K562 (cell line): ENCODE measurements around the gene TBRG4. TPM values are rescaled to one million over a fixed set of nuclear protein-coding genes. Genes with fewer than 3 reads are reported as not detected.

Source experiments
- ETV1 ChIP-seq: fragments of 450-650 bp; conservative IDR thresholded peaks from 2 replicates; pipeline ENCODE4 v1.6.1; 2016; ENCODE audit warnings: missing genetic modification characterization, control low read depth, low read depth, missing compliant biosample characterization
- ETV6 ChIP-seq, 3 experiments: fragments of 150-350 bp in 1 of 3; sonication (generic) in 1 of 3; formaldehyde crosslinking in 1 of 3; IDR thresholded peaks; 2 replicates each; pipeline versions ENCODE4 v1.6.1 to v1.8.0; 2014 to 2022; ENCODE audit warnings: borderline replicate concordance in 2 of 3, low read depth in 2 of 3, antibody characterized with exemption in 1 of 3, low read length in 1 of 3, mild to moderate bottlenecking in 1 of 3, missing genetic modification reagents in 1 of 3
- FOSL1 ChIP-seq: fragments of 200-800 bp; sonication (Bioruptor generic); conservative IDR thresholded peaks from 2 replicates; pipeline ENCODE4 v1.6.1; 2016; ENCODE audit warnings: missing genetic modification characterization, missing compliant biosample characterization
- FOXO4 ChIP-seq: fragments of 450-650 bp; formaldehyde crosslinking; IDR thresholded peaks from 2 replicates; pipeline ENCODE4 v1.4.0; 2020; ENCODE audit warnings: mild to moderate bottlenecking, moderate library complexity
- HDAC1 ChIP-seq, 2 experiments: fragments of 450-650 bp; IDR thresholded peaks; 2 replicates each; pipeline ENCODE4 v1.6.1; 2016 to 2017; ENCODE audit warnings: inconsistent platforms in 1 of 2, mild to moderate bottlenecking in 1 of 2, moderate library complexity in 1 of 2
- HMGN3 ChIP-seq: IDR thresholded peaks from 2 replicates; pipeline ENCODE4 v1.6.1; 2011; ENCODE audit warnings: borderline replicate concordance, low read depth, mild to moderate bottlenecking, mixed read lengths, low read length; ENCODE audit not compliant: insufficient read length; ENCODE audit errors: extremely low read depth
- HNRNPLL ChIP-seq: fragments of 200-400 bp; formaldehyde crosslinking; IDR thresholded peaks from 2 replicates; pipeline ENCODE4 v1.6.1; 2017; ENCODE audit warnings: low read length, low read depth, mild to moderate bottlenecking; ENCODE audit not compliant: poor library complexity, severe bottlenecking
- KLF6 ChIP-seq: fragments of 250-450 bp; sonication (Bioruptor Pico); IDR thresholded peaks from 2 replicates; pipeline ENCODE4 v1.4.0; 2020; ENCODE audit warnings: mild to moderate bottlenecking, moderate library complexity, borderline replicate concordance
- MAFK ChIP-seq: IDR thresholded peaks from 2 replicates; pipeline ENCODE4 v1.6.1; 2011; ENCODE audit warnings: low read length, improper control_type of control experiment
- MLX ChIP-seq, 2 experiments: fragments of 450-650 bp in 1 of 2; sonication (generic) in 1 of 2; formaldehyde crosslinking; conservative IDR thresholded peaks; 2 replicates each; pipeline versions ENCODE4 v1.4.0 to v1.8.1; 2020 to 2022; ENCODE audit warnings: mild to moderate bottlenecking in 1 of 2, missing genetic modification reagents in 1 of 2
- MTA1 ChIP-seq: fragments of 450-650 bp; IDR thresholded peaks from 2 replicates; pipeline ENCODE4 v1.6.1; 2017; ENCODE audit warnings: borderline replicate concordance
- POLR2G ChIP-seq: fragments of 200-400 bp; formaldehyde crosslinking; IDR thresholded peaks from 2 replicates; pipeline ENCODE4 v1.6.1; 2017; ENCODE audit warnings: low read depth, mild to moderate bottlenecking, antibody characterized with exemption, low read length, moderate library complexity
- RCOR1 ChIP-seq, 2 experiments: IDR thresholded peaks; 2 replicates each; pipeline ENCODE4 v1.6.1; 2012; ENCODE audit warnings: low read depth in 2 of 2, low read length in 2 of 2, borderline replicate concordance in 1 of 2, improper control_type of control experiment in 1 of 2
- RFX5 ChIP-seq: IDR thresholded peaks from 2 replicates; pipeline ENCODE4 v1.6.1; 2011; ENCODE audit warnings: low read depth, mild to moderate bottlenecking, improper control_type of control experiment, low read length
- SIN3B ChIP-seq: fragments of 450-650 bp; IDR thresholded peaks from 2 replicates; pipeline ENCODE4 v1.6.1; 2017; ENCODE audit warnings: low read depth, mild to moderate bottlenecking, moderate library complexity
- SMAD3 ChIP-seq: fragments of 450-650 bp; formaldehyde crosslinking; conservative IDR thresholded peaks from 2 replicates; pipeline ENCODE4 v1.4.0; 2020; ENCODE audit warnings: mild to moderate bottlenecking
- SNRNP70 ChIP-seq: fragments of 200-400 bp; formaldehyde crosslinking; optimal IDR thresholded peaks from 2 replicates; pipeline ENCODE3; 2017; ENCODE audit warnings: low read depth, low read length
- TAF15 ChIP-seq: fragments of 200-400 bp; formaldehyde crosslinking; IDR thresholded peaks from 2 replicates; pipeline ENCODE4 v1.6.1; 2017; ENCODE audit warnings: mild to moderate bottlenecking, low read depth, low read length, moderate library complexity
- TEAD1 ChIP-seq, 2 experiments: fragments of 450-650 bp in 1 of 2; sonication (generic) in 1 of 2; formaldehyde crosslinking; IDR thresholded peaks; 2 replicates each; pipeline versions ENCODE4 v1.4.0 to v1.8.0; 2020 to 2022; ENCODE audit warnings: mild to moderate bottlenecking in 2 of 2, missing genetic modification reagents in 1 of 2
- THRAP3 ChIP-seq: fragments of 450-650 bp; IDR thresholded peaks from 2 replicates; pipeline ENCODE4 v1.6.1; 2016; ENCODE audit warnings: mild to moderate bottlenecking, inconsistent platforms, borderline replicate concordance
- ZFX ChIP-seq: sonication (generic); formaldehyde crosslinking; IDR thresholded peaks from 2 replicates; pipeline ENCODE4 v1.8.0; 2022; ENCODE audit warnings: mild to moderate bottlenecking, missing genetic modification reagents, moderate library complexity
- ZKSCAN3 ChIP-seq: fragments of 250-450 bp; sonication (Bioruptor Pico); IDR thresholded peaks from 2 replicates; pipeline ENCODE4 v1.4.0; 2020
- ZNF212 ChIP-seq: fragments of 450-650 bp; formaldehyde crosslinking; IDR thresholded peaks from 2 replicates; pipeline ENCODE4 v1.4.0; 2020; ENCODE audit warnings: mild to moderate bottlenecking
- ZNF695 ChIP-seq: fragments of 450-650 bp; formaldehyde crosslinking; IDR thresholded peaks from 2 replicates; pipeline ENCODE4 v1.4.0; 2020; ENCODE audit warnings: mild to moderate bottlenecking, moderate library complexity
- ZNF717 ChIP-seq: fragments of 250-450 bp; sonication (Bioruptor Pico); IDR thresholded peaks from 2 replicates; pipeline ENCODE4 v1.5.0; 2021
- polyA plus RNA-seq, 8 experiments: library from polyadenylated mRNA; depleted of rRNA in 4 of 8; stranded (reverse) in 5 of 8; unstranded in 3 of 8; fragments of >200 nt; fragmentation: Nextera tagmentation in 2 of 8; fragmentation: Illumina TruSeq in 1 of 8; extraction: Ambion mirVana in 2 of 8; extraction: Trizol in 1 of 8; gene quantifications; 2 replicates each; pipeline versions ENCODE4 v1.2.1 to v1.2.3, GENCODE V29; 2011 to 2014; ENCODE audit warnings: inconsistent platforms in 1 of 8, missing spikeins in 1 of 8
- total RNA-seq, 7 experiments: library from RNA; depleted of rRNA in 6 of 7; stranded (reverse); fragments of >200 nt in 6 of 7; fragmentation: Illumina TruSeq in 2 of 7; extraction: Trizol in 2 of 7; gene quantifications; 2 replicates each; pipeline versions ENCODE4 v1.2.1 to v1.2.3, GENCODE V29; 2011 to 2021; ENCODE audit warnings: low replicate concordance in 1 of 7
- TF ChIP-seq, protein P1 (sequence below): fragments of 250-450 bp; sonication (Bioruptor Pico); IDR thresholded peaks from 2 replicates; pipeline ENCODE4 v1.8.0; 2022; ENCODE audit warnings: moderate library complexity, mild to moderate bottlenecking, inconsistent platforms

TBRG4 gene
- total and polyA plus RNA-seq, 9 of the 15 experiments (the other 6 are each of a cell fraction or from before 2014, with no cell fraction given), result 11.2 to 322 (median 216) TPM

GRCh38 chr7:45138433-45139267, 27.2 kb upstream of the TBRG4 start (continued):
- TF ChIP-seq HMGN3 (no peak), FOXO4 (CRISPR knock-in tag) (no peak), MAFK (peak; percentile 14; the same call in 1 of the 2 replicates), SIN3B (no peak), ETV1 (tag) (peak; percentile 29; the same call in 1 of the 2 replicates), KLF6 (CRISPR knock-in tag) (no peak), ZKSCAN3 (CRISPR knock-in tag) (no peak), SMAD3 (CRISPR knock-in tag) (0 out of 2 replicates have a peak, but pooled peaks have one; percentile 18), ETV6 (IDR thresholded peaks at IDR 0.05; ENCODE audit: borderline replicate concordance in 1 of 2, low read depth in 2 of 2, low read length in 1 of 2) (no peak), ETV6 (CRISPR knock-in tag; IDR thresholded peaks at IDR 0.05; ENCODE audit: borderline replicate concordance) (no peak), ZFX (no peak), SNRNP70 (no peak), ZNF212 (CRISPR knock-in tag) (no peak), ZNF717 (no peak), RCOR1 (IDR thresholded peaks at IDR 0.05; ENCODE audit: borderline replicate concordance in 1 of 2, low read depth in 2 of 2, low read length in 2 of 2) (peak in 1 of 2 experiments; percentile 58; a peak in 1 of 4 replicates), POLR2G (no peak), MLX (CRISPR knock-in tag; conservative IDR thresholded peaks at IDR 0.05) (no peak), RFX5 (no peak), TEAD1 (CRISPR knock-in tag; IDR thresholded peaks at IDR 0.05) (peak in 1 of 2 experiments; percentile 38; a peak in 1 of 4 replicates), ZNF695 (CRISPR knock-in tag) (no peak), TAF15 (no peak), THRAP3 (no peak), MTA1 (no peak), HDAC1 (IDR thresholded peaks at IDR 0.05) (peak in 1 of 2 experiments; percentile 46; a peak in 2 of 4 replicates), FOSL1 (peak; percentile 57), HNRNPLL (no peak)
- TF ChIP-seq, protein P1, sequence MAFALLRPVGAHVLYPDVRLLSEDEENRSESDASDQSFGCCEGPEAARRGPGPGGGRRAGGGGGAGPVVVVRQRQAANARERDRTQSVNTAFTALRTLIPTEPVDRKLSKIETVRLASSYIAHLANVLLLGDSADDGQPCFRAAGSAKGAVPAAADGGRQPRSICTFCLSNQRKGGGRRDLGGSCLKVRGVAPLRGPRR (CRISPR knock-in tag), result no peak
